ENCODE results near the gene TRAK1.
A peak's percentile ranks its signal among the peaks of the same experiment; 100 is the strongest.

TRAK1 gene

DNA sequence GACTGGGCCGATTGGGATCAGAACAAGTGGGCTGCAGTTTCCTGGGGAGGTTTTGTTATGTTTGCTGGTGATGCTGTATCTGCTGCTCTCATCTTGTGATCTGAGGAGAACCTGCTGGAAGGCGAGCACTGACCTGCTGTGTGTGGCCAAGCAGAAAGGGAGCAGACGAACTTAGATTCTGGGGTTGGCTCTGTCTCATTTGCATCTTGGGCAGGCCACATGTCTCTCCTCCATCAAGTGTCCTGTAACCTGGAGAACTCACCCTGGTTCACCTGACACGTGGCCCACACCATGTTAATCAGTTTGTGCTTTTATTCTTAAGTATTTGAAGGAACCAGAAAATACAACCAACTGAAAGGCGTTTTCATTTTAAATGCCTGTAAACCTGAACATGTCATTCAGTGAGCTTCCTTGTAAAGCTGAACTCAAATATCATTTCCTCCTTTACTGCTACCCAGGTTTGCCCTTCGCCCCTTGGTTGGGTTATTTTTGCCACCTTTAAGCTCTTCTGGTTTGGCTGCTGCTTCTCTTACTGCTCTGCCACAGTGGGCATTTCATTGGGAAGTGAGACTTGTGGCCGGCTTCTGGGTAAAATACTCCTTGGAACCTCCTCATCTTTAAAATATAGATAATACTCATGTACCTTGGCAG, 33.5 kb upstream of the TRAK1 start:
- DNase-seq (ENCODE audit: low read depth) = no peak
- no peak overlapping the region for H3K4me3 ChIP-seq (ENCODE audit: control insufficient read depth, low read depth, low read length)
- TF ChIP-seq, protein P1, sequence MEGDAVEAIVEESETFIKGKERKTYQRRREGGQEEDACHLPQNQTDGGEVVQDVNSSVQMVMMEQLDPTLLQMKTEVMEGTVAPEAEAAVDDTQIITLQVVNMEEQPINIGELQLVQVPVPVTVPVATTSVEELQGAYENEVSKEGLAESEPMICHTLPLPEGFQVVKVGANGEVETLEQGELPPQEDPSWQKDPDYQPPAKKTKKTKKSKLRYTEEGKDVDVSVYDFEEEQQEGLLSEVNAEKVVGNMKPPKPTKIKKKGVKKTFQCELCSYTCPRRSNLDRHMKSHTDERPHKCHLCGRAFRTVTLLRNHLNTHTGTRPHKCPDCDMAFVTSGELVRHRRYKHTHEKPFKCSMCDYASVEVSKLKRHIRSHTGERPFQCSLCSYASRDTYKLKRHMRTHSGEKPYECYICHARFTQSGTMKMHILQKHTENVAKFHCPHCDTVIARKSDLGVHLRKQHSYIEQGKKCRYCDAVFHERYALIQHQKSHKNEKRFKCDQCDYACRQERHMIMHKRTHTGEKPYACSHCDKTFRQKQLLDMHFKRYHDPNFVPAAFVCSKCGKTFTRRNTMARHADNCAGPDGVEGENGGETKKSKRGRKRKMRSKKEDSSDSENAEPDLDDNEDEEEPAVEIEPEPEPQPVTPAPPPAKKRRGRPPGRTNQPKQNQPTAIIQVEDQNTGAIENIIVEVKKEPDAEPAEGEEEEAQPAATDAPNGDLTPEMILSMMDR (IDR thresholded peaks at IDR 0.05; ENCODE audit: control insufficient read depth, insufficient read depth, low read depth, low read length, missing control alignments) = no peak

DNA sequence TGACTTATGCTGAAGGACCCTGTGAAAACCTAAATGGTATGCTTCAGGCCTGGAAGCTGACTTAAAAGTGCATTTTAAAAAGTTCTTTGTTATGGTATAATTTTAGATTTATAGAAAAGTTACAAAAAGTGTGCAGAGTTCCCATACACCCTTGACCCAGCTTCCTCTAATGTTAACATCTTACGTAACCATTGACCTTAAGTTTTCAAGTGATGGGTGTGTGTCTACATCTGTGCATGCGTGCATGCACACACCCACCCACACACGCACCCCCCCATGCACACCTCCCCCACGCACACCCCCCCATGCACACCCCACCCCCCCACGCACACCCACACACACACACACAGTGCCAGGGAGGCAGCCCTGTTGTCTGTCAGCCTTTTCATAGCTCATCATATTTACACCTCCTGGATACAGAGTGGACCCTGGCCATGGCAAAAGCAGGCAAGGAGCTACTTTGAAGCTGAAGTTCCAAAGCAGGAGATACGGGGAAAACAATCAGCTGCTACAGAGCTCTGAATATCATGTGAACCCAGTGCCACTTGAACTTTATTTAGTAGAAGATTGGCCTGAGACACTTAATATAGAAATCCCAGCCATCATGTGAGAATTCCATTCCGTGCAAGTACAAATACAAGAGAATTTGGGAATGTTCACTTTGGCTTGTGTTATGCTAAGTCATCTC, 30.0 kb upstream of the TRAK1 start:
- H3K4me3 ChIP-seq (ENCODE audit: control insufficient read depth, low read depth, low read length) = no peak overlapping the region
- TF ChIP-seq, protein P1 (IDR thresholded peaks at IDR 0.05; ENCODE audit: control insufficient read depth, insufficient read depth, low read depth, low read length, missing control alignments) = no peak
- DNase-seq (ENCODE audit: low read depth) = no peak

- no peak overlapping the region for H3K4me3 ChIP-seq (ENCODE audit: control insufficient read depth, low read depth, low read length)
- peak; percentile 70 for DNase-seq (ENCODE audit: low read depth)
- TF ChIP-seq, protein P1 (IDR thresholded peaks at IDR 0.05; ENCODE audit: control insufficient read depth, insufficient read depth, low read depth, low read length, missing control alignments) = no peak
Measured at GRCh38 chr3:42061713-42062380, 29.3 kb upstream of the TRAK1 start.

DNA sequence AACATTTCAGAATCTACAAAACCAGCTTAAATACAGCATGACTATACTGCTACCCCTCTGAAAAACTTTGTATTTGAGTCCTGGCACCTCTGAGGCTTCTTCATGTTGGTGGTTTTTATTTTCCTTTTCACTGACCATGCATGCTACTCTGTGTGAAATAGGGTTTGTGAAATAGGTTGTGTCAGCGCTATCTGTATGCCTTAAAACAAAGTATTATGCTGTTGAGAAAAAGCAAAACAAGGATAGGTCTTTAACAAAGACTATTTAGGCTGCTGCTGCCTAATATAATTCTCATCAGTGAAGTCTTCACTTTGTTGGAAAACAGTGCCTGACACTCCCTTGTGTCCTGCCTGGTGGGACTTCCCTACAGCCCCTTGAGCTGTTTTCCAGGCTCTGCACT, 28.7 kb upstream of the TRAK1 start:
- no peak overlapping the region for H3K4me3 ChIP-seq (ENCODE audit: control insufficient read depth, low read depth, low read length)
- no peak for DNase-seq (ENCODE audit: low read depth)
- TF ChIP-seq, protein P1 (IDR thresholded peaks at IDR 0.05; ENCODE audit: control insufficient read depth, insufficient read depth, low read depth, low read length, missing control alignments) = no peak

- no peak overlapping the region for H3K4me3 ChIP-seq (ENCODE audit: control insufficient read depth, low read depth, low read length)
- TF ChIP-seq, protein P1 (IDR thresholded peaks at IDR 0.05; ENCODE audit: control insufficient read depth, insufficient read depth, low read depth, low read length, missing control alignments) = no peak
- DNase-seq (ENCODE audit: low read depth) = peak; percentile 85
Measured at GRCh38 chr3:42063888-42064287, 27.3 kb upstream of the TRAK1 start.

- H3K4me3 ChIP-seq (ENCODE audit: control insufficient read depth, low read depth, low read length) = no peak overlapping the region
- no peak for DNase-seq (ENCODE audit: low read depth)
- TF ChIP-seq, protein P1 (IDR thresholded peaks at IDR 0.05; ENCODE audit: control insufficient read depth, insufficient read depth, low read depth, low read length, missing control alignments) = no peak
Measured at GRCh38 chr3:42066516-42067181, 24.5 kb upstream of the TRAK1 start.
